Measurements from ENCODE around the gene ARIH1.

DNA sequence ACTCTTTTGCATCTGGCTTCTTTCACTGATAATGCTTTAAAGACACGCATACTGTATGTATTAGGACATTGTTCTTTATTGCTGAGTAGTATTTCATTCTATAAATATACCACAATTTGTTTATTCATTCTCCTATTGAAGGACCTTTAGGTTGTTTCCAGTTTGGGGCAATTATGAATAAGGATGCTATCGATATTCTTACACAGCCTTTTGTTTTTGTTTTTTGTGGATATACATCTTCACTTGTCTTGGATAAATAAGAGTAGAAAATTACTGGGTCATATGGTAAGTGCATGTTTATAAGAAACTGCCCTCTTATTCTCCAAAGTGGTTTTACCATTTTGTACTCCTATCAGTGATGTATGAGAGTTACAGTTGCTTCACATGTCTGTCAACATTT, 118.5 kb downstream of the ARIH1 start:
- TF ChIP-seq, protein P1, sequence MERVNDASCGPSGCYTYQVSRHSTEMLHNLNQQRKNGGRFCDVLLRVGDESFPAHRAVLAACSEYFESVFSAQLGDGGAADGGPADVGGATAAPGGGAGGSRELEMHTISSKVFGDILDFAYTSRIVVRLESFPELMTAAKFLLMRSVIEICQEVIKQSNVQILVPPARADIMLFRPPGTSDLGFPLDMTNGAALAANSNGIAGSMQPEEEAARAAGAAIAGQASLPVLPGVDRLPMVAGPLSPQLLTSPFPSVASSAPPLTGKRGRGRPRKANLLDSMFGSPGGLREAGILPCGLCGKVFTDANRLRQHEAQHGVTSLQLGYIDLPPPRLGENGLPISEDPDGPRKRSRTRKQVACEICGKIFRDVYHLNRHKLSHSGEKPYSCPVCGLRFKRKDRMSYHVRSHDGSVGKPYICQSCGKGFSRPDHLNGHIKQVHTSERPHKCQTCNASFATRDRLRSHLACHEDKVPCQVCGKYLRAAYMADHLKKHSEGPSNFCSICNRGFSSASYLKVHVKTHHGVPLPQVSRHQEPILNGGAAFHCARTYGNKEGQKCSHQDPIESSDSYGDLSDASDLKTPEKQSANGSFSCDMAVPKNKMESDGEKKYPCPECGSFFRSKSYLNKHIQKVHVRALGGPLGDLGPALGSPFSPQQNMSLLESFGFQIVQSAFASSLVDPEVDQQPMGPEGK (CRISPR knock-in tag; IDR thresholded peaks at IDR 0.05; ENCODE audit: borderline replicate concordance), result no peak
- TF ChIP-seq ZNF70 (CRISPR knock-in tag; IDR thresholded peaks at IDR 0.05) (no peak), ZFP30 (CRISPR knock-in tag; IDR thresholded peaks at IDR 0.05) (no peak), RARB (CRISPR knock-in tag; IDR thresholded peaks at IDR 0.05) (no peak), ZNF8 (CRISPR knock-in tag; IDR thresholded peaks at IDR 0.05) (no peak), GLIS3 (CRISPR knock-in tag; IDR thresholded peaks at IDR 0.05) (no peak), ARNTL (CRISPR knock-in tag; IDR thresholded peaks at IDR 0.05; ENCODE audit: borderline replicate concordance, low read depth) (no peak)
- TF ChIP-seq, protein P2, sequence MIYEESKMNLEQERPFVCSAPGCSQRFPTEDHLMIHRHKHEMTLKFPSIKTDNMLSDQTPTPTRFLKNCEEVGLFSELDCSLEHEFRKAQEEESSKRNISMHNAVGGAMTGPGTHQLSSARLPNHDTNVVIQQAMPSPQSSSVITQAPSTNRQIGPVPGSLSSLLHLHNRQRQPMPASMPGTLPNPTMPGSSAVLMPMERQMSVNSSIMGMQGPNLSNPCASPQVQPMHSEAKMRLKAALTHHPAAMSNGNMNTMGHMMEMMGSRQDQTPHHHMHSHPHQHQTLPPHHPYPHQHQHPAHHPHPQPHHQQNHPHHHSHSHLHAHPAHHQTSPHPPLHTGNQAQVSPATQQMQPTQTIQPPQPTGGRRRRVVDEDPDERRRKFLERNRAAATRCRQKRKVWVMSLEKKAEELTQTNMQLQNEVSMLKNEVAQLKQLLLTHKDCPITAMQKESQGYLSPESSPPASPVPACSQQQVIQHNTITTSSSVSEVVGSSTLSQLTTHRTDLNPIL (CRISPR knock-in tag; IDR thresholded peaks at IDR 0.05; ENCODE audit: low read depth), result no peak
